ENCODE data around the gene SRGN. TPM values are rescaled to one million over a fixed set of nuclear protein-coding genes. Genes with fewer than 3 reads are reported as not detected.

The SRGN gene
- polyA plus RNA-seq, 3 donors: 1,724 to 3,407 (median 1,859) TPM

DNA sequence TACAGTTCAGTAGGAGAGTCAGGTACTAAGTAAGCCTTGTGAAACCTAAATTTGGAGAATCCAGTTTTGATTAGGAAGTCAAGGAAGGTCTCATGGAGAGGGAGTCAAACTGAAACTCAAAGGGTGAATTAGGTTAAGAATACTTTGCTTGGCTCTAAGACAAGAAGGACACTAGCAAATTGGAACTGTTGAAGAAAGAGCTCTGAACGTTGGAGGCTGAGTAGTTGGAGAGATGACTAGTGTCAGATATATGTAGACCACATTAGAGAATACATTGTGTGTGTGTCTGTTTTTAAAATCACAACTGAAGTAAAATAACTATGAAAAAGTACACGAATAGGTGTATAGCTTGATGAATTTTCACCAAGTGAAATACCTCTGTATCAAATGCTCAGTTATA lies 42.3 kb downstream of the SRGN start:
- peaks cover 28 to 31% of the 10 kb centered on the region in 2 donors for H3K36me3 ChIP-seq (replicated peaks in 1 of 2; ENCODE audit: control insufficient read depth in 1 of 2, insufficient read depth in 2 of 2, low read length in 2 of 2)
- no peak overlapping the region for H2AFZ ChIP-seq (ENCODE audit: insufficient read depth, low read depth, low read length, poor library complexity, severe bottlenecking)
- no peak overlapping the region for H3K4me2 ChIP-seq (replicated peaks; ENCODE audit: extremely low read depth, low read length, poor library complexity, severe bottlenecking)
- peak overlapping the region in 1 of 2 donors; percentile 46 for H3K27ac ChIP-seq (ENCODE audit: low read depth in 1 of 2, low read length in 2 of 2)
- H3K4me1 ChIP-seq (ENCODE audit: control insufficient read depth in 1 of 2, insufficient read depth in 2 of 2, low read length in 2 of 2): peaks cover 7 to 12% of the 10 kb centered on the region in 2 donors
- Mint-ChIP-seq H3K27ac (peak overlapping the region in 2 of 7 donors; percentile 27 to 60), H3K27me3 (ENCODE audit: low read depth in 3 of 3) (peaks cover 0 to 2% (median 0%) of the 10 kb centered on the region in 3 donors), H3K36me3 (peaks cover 32 to 34% of the 10 kb centered on the region in 2 donors), H3K4me1 (peaks cover 21% of the 10 kb centered on the region), H3K9me3 (peaks cover 0 to 2% (median 0%) of the 10 kb centered on the region in 7 donors), H3K4me3 (no peak overlapping the region)
- peaks cover 90% of the 10 kb centered on the region for H4K20me1 ChIP-seq (ENCODE audit: insufficient read depth, low read length)
- no CpG with 5 or more reads among the region's 2 CpGs for WGBS (ENCODE audit: insufficient coverage)
- no peak for DNase-seq
- TF ChIP-seq, protein P1, sequence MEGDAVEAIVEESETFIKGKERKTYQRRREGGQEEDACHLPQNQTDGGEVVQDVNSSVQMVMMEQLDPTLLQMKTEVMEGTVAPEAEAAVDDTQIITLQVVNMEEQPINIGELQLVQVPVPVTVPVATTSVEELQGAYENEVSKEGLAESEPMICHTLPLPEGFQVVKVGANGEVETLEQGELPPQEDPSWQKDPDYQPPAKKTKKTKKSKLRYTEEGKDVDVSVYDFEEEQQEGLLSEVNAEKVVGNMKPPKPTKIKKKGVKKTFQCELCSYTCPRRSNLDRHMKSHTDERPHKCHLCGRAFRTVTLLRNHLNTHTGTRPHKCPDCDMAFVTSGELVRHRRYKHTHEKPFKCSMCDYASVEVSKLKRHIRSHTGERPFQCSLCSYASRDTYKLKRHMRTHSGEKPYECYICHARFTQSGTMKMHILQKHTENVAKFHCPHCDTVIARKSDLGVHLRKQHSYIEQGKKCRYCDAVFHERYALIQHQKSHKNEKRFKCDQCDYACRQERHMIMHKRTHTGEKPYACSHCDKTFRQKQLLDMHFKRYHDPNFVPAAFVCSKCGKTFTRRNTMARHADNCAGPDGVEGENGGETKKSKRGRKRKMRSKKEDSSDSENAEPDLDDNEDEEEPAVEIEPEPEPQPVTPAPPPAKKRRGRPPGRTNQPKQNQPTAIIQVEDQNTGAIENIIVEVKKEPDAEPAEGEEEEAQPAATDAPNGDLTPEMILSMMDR (IDR thresholded peaks at IDR 0.05): no peak
- no peaks in the 10 kb centered on the region for H3K27me3 ChIP-seq (ENCODE audit: control insufficient read depth in 2 of 2, insufficient read depth in 2 of 2, low read length in 2 of 2)
- peaks cover 100% of the 10 kb centered on the region for H3K79me2 ChIP-seq (ENCODE audit: insufficient read depth, low read length)
- no peak overlapping the region for H3K9ac ChIP-seq (ENCODE audit: insufficient read depth, low read length, poor library complexity, severe bottlenecking)
- H3K4me3 ChIP-seq (replicated peaks in 1 of 3; ENCODE audit: low read depth in 2 of 3, low read length in 3 of 3): no peak overlapping the region
- H3K9me3 ChIP-seq (replicated peaks in 1 of 2; ENCODE audit: control insufficient read depth in 1 of 2, insufficient read depth in 1 of 2, low read length in 2 of 2): no peaks in the 10 kb centered on the region
- intact Hi-C loops (cut with micrococcal nuclease): no loop called here

DNA sequence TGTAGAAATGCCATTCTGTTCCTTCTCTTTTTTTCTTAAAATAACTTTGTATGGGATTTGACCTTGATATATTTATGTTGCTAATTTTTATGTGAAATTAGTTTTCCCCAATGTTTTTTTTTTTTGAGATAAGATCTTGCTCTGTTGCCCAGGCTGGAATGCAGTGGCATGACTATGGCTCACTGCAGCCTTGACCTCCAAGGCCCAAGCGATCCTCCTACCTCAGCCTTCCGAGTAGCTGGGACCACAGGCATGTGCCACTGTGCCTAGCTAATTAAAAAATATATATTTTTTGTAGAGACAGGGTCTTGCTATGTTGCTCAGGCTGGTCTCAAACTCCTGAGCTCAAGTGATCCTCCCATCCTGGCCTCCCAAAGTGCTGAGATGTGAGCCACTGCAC lies 52.1 kb downstream of the SRGN start:
- TF ChIP-seq, protein P1 (IDR thresholded peaks at IDR 0.05): no peak
- H3K4me2 ChIP-seq (replicated peaks; ENCODE audit: extremely low read depth, low read length, poor library complexity, severe bottlenecking): no peak overlapping the region
- peak overlapping the region in 3 of 7 donors; percentile 11 to 31 (median 30) for H3K27ac Mint-ChIP-seq
- no peaks in the 10 kb centered on the region for H3K9me3 ChIP-seq (replicated peaks in 1 of 2; ENCODE audit: control insufficient read depth in 1 of 2, insufficient read depth in 1 of 2, low read length in 2 of 2)
- peaks cover 90% of the 10 kb centered on the region for H4K20me1 ChIP-seq (ENCODE audit: insufficient read depth, low read length)
- no peak overlapping the region for H2AFZ ChIP-seq (ENCODE audit: insufficient read depth, low read depth, low read length, poor library complexity, severe bottlenecking)
- H3K36me3 ChIP-seq (replicated peaks in 1 of 2; ENCODE audit: control insufficient read depth in 1 of 2, insufficient read depth in 2 of 2, low read length in 2 of 2): peaks cover 29 to 60% of the 10 kb centered on the region in 2 donors
- WGBS (ENCODE audit: insufficient coverage): 100% methylated on average over 1 of the region's 2 CpGs
- no peaks in the 10 kb centered on the region for H3K4me1 ChIP-seq (ENCODE audit: control insufficient read depth in 1 of 2, insufficient read depth in 2 of 2, low read length in 2 of 2)
- peaks cover 0 to 1% (median 0%) of the 10 kb centered on the region in 3 donors for H3K27me3 Mint-ChIP-seq (ENCODE audit: low read depth in 3 of 3)
- no peak overlapping the region for H3K27ac ChIP-seq (ENCODE audit: low read depth in 1 of 2, low read length in 2 of 2)
- no peak overlapping the region for H3K4me3 Mint-ChIP-seq
- DNase-seq: no peak
- no peak overlapping the region for H3K9ac ChIP-seq (ENCODE audit: insufficient read depth, low read length, poor library complexity, severe bottlenecking)
- no peaks in the 10 kb centered on the region for H3K27me3 ChIP-seq (ENCODE audit: control insufficient read depth in 2 of 2, insufficient read depth in 2 of 2, low read length in 2 of 2)
- peaks cover 23 to 37% of the 10 kb centered on the region in 2 donors for H3K36me3 Mint-ChIP-seq
- H3K4me3 ChIP-seq (replicated peaks in 1 of 3; ENCODE audit: low read depth in 2 of 3, low read length in 3 of 3): no peak overlapping the region
- intact Hi-C loops (cut with micrococcal nuclease): no loop called here
- H3K9me3 Mint-ChIP-seq: no peaks in the 10 kb centered on the region
- no peaks in the 10 kb centered on the region for H3K4me1 Mint-ChIP-seq
- peaks cover 95% of the 10 kb centered on the region for H3K79me2 ChIP-seq (ENCODE audit: insufficient read depth, low read length)

All from CD14-positive monocyte (primary cell).